PC-3 (cell line): Measurements from ENCODE around the gene TRUB1. TPM values are rescaled to one million over a fixed set of nuclear protein-coding genes. Genes with fewer than 3 reads are reported as not detected.
A peak's percentile ranks its signal among the peaks of the same experiment; 100 is the strongest.

Source experiments
- ATAC-seq: fragments of 200-7000 bp; cut with Tn5 transposase; 2 replicates; pipeline ENCODE4 v1.9.1; 2020; ENCODE audit warnings: mild to moderate bottlenecking, moderate library complexity
- BruUV-seq: library from RNA; stranded (reverse); fragments of 400-500 nt; replicated peaks from 2 replicates; lab custom pipeline; 2021; lab: Mats Ljungman, UMichigan
- CTCF ChIA-PET: fragments of 300-600 bp; sonication (Branson Sonifier 250); formaldehyde crosslinking; loops from one replicate; lab custom pipeline; 2022; ENCODE audit warnings: antibody characterized with exemption; lab: Charles Lee
- POLR2A ChIA-PET: fragments of 300-600 bp; sonication (Branson Sonifier 250); formaldehyde crosslinking; loops from one replicate; lab custom pipeline; 2022; ENCODE audit warnings: antibody characterized with exemption; ENCODE audit not compliant: unreplicated experiment; lab: Charles Lee
- DNase-seq: peaks from one replicate; pipeline ENCODE4 v3.0.0-alpha.2; 2015
- H2AFZ ChIP-seq: fragments of 300-600 bp; sonication (generic); 2 replicates; pipeline ENCODE4 v1.6.0; 2016; ENCODE audit warnings: antibody characterized with exemption, low read length
- H3F3A ChIP-seq: fragments of 300-600 bp; sonication (generic); one replicate; pipeline ENCODE4 v1.6.0; 2017; ENCODE audit warnings: antibody characterized with exemption, low read length, control low read depth, mild to moderate bottlenecking; ENCODE audit not compliant: unreplicated experiment
- H3K27ac ChIP-seq: fragments of 300-600 bp; sonication (generic); 2 replicates; pipeline ENCODE4 v1.5.1; 2016; ENCODE audit warnings: mild to moderate bottlenecking, low read length
- H3K27me3 ChIP-seq: fragments of 300-600 bp; sonication (generic); 2 replicates; pipeline ENCODE4 v1.6.1; 2016; ENCODE audit warnings: low read length, mixed read lengths
- H3K36me3 ChIP-seq: fragments of 300-600 bp; sonication (generic); 2 replicates; pipeline ENCODE4 v1.6.1; 2016; ENCODE audit warnings: low read depth, mixed run types, low read length, mixed read lengths
- H3K4me1 ChIP-seq: fragments of 300-600 bp; sonication (generic); 2 replicates; pipeline ENCODE4 v1.5.1; 2016; ENCODE audit warnings: low read length; ENCODE audit not compliant: insufficient read depth
- H3K4me2 ChIP-seq: fragments of 300-600 bp; sonication (generic); 2 replicates; pipeline ENCODE4 v1.6.0; 2016; ENCODE audit warnings: low read length
- H3K4me3 ChIP-seq: fragments of 300-600 bp; sonication (generic); 2 replicates; pipeline ENCODE4 v1.5.1; 2016; ENCODE audit warnings: mild to moderate bottlenecking, low read length, mixed read lengths
- H3K79me2 ChIP-seq: fragments of 300-600 bp; sonication (generic); 2 replicates; pipeline ENCODE4 v1.6.1; 2017; ENCODE audit warnings: low read length, mixed read lengths
- H3K9ac ChIP-seq: fragments of 300-600 bp; sonication (generic); 2 replicates; pipeline ENCODE4 v1.6.0; 2016; ENCODE audit warnings: mild to moderate bottlenecking, low read length
- H3K9me2 ChIP-seq: fragments of 300-600 bp; sonication (generic); replicated peaks from 2 replicates; pipeline ENCODE4 v1.6.1; 2016; ENCODE audit warnings: mixed run types, low read length, mixed read lengths
- H3K9me3 ChIP-seq: fragments of 300-600 bp; sonication (generic); 2 replicates; pipeline ENCODE4 v1.6.1; 2016; ENCODE audit warnings: low read length, mixed read lengths
- H4K20me1 ChIP-seq: fragments of 300-600 bp; sonication (generic); 2 replicates; pipeline ENCODE4 v1.6.1; 2016; ENCODE audit warnings: low read length, mixed read lengths
- EZH2 ChIP-seq: fragments of 300-600 bp; sonication (generic); IDR thresholded peaks from one replicate; pipeline ENCODE4 v1.6.1; 2017; ENCODE audit warnings: antibody characterized with exemption, mild to moderate bottlenecking, low read length; ENCODE audit not compliant: unreplicated experiment
- EZH2phosphoT487 ChIP-seq: fragments of 300-600 bp; sonication (generic); IDR thresholded peaks from 2 replicates; pipeline ENCODE4 v1.6.1; 2018; ENCODE audit warnings: mild to moderate bottlenecking, antibody characterized with exemption, low read length, borderline replicate concordance
- intact Hi-C: fragments of 100-400 bp; cut with micrococcal nuclease; formaldehyde crosslinking; loops from 2 replicates; pipeline ENCODE4 v1.9.0; 2023
- total RNA-seq: library from RNA; depleted of rRNA; stranded (reverse); fragments of >200 nt; gene quantifications from 2 replicates; pipeline ENCODE4 v1.2.3, GENCODE V29; 2014
- TF ChIP-seq, protein P1 (sequence below): fragments of 300-600 bp; sonication (generic); conservative IDR thresholded peaks from 2 replicates; pipeline ENCODE4 v1.5.1; 2017; ENCODE audit warnings: antibody characterized with exemption, low read depth, mild to moderate bottlenecking, low read length

TRUB1 gene
- total RNA-seq, 1 experiment from 2014 or later, result 28.0 TPM

DNA sequence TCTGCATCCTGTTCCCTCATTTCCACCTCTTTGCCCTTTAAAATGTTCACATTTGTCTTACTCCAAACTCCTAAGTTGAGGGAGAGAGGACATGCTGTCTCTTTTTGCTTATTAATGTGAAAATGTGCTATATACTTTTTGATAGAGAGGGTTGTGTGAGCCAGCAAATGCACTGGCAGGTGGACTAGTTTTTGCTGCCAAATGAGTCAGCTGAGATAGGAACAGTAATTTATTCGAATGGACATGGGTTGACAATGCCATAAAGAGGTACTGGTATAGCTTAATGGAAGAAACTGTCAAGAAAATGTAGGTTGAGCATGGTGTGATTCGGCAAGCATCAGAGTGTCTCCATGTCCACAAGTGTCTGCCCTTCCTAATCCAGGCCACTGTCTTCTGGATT is 9.2 kb upstream of the TRUB1 start:
- H3K4me2 ChIP-seq, result no peak overlapping the region
- no peaks in the 10 kb centered on the region for H3F3A ChIP-seq
- no TSS peak for BruUV-seq
- no peaks in the 10 kb centered on the region for H4K20me1 ChIP-seq
- H2AFZ ChIP-seq, result no peak overlapping the region
- no peak for ATAC-seq
- H3K27ac ChIP-seq, result no peak overlapping the region
- H3K36me3 ChIP-seq, result no peaks in the 10 kb centered on the region
- no peaks in the 10 kb centered on the region for H3K9me2 ChIP-seq
- no peak for DNase-seq
- peaks cover 12% of the 10 kb centered on the region for H3K4me1 ChIP-seq
- H3K4me3 ChIP-seq, result no peak overlapping the region
- H3K27me3 ChIP-seq, result no peaks in the 10 kb centered on the region
- H3K9ac ChIP-seq, result no peak overlapping the region
- POLR2A ChIA-PET, result no interaction called here
- CTCF ChIA-PET, result no interaction called here
- no peaks in the 10 kb centered on the region for H3K79me2 ChIP-seq
- no peaks in the 10 kb centered on the region for H3K9me3 ChIP-seq
- TF ChIP-seq EZH2phosphoT487 (no peak), EZH2 (no peak)
- TF ChIP-seq, protein P1, sequence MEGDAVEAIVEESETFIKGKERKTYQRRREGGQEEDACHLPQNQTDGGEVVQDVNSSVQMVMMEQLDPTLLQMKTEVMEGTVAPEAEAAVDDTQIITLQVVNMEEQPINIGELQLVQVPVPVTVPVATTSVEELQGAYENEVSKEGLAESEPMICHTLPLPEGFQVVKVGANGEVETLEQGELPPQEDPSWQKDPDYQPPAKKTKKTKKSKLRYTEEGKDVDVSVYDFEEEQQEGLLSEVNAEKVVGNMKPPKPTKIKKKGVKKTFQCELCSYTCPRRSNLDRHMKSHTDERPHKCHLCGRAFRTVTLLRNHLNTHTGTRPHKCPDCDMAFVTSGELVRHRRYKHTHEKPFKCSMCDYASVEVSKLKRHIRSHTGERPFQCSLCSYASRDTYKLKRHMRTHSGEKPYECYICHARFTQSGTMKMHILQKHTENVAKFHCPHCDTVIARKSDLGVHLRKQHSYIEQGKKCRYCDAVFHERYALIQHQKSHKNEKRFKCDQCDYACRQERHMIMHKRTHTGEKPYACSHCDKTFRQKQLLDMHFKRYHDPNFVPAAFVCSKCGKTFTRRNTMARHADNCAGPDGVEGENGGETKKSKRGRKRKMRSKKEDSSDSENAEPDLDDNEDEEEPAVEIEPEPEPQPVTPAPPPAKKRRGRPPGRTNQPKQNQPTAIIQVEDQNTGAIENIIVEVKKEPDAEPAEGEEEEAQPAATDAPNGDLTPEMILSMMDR, result no peak
- intact Hi-C loops, result no loop called here

DNA sequence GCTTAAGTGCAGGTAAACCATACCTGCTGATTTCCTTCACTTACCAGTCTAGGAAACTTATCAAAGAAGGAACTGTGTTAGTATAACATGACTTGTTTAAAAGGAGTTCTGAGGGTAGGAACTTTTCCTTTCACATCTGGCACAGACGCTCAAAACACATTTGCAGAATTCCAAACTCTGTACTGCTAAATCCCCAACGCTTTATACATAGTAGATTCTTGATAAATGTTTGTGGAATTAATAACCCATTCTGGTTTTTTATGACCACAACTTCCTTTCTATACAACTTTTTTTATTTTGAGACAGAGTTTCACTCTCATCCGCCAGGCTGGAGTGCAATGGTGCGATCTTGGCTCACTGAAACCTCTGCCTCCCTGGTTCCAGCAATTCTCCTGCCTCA is 7.7 kb upstream of the TRUB1 start:
- Histone ChIP-seq H3K27me3 (no peaks in the 10 kb centered on the region), H3K4me1 (peaks cover 10% of the 10 kb centered on the region), H3K27ac (no peak overlapping the region), H3F3A (no peaks in the 10 kb centered on the region), H4K20me1 (no peaks in the 10 kb centered on the region), H3K4me3 (no peak overlapping the region), H2AFZ (no peak overlapping the region), H3K36me3 (no peaks in the 10 kb centered on the region), H3K9me2 (no peaks in the 10 kb centered on the region), H3K79me2 (no peaks in the 10 kb centered on the region), H3K9me3 (no peaks in the 10 kb centered on the region), H3K4me2 (no peak overlapping the region), H3K9ac (no peak overlapping the region)
- DNase-seq (no peak), ATAC-seq (no peak)
- intact Hi-C loops, result no loop called here
- POLR2A ChIA-PET, result no interaction called here
- no TSS peak for BruUV-seq
- CTCF ChIA-PET, result no interaction called here
- TF ChIP-seq EZH2 (no peak), EZH2phosphoT487 (no peak)
- TF ChIP-seq, protein P1, result no peak

DNA sequence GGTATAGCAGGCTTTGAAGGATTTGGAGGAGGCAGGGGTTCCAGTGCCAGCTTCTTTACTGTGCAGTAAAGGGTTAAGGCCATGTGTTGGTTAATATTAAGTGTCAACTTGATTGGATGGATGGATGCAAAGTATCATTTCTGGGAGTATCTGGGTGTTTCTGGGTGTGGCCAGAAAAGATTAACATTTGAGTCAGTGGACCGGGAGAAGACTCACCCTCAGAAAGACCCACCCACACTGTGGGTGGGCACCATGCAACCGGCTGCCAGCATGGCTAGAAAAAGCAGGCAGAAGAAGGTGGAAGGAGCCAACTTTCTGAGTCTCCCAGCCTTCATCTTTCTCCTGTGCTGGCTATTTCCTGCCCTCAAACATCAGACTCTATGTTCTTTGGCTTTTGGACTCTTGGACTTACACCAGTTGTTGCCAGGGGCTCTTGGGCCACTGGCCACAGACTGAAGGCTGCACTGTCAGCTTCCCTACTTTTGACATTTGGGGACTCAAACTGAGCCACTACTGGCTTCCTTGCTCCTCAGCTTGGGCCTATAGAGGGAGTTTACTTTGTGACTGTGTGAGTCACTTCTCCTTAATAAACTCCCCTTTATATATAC is 6.8 kb upstream of the TRUB1 start:
- Histone ChIP-seq H3K27me3 (no peaks in the 10 kb centered on the region), H3K4me3 (no peak overlapping the region), H3K4me1 (0 out of 2 replicates have a peak, but pooled peaks cover 1% of the 10 kb centered on the region), H3K9me2 (no peaks in the 10 kb centered on the region), H3K27ac (no peak overlapping the region), H3K4me2 (no peak overlapping the region), H3F3A (no peaks in the 10 kb centered on the region), H3K9ac (no peak overlapping the region), H4K20me1 (no peaks in the 10 kb centered on the region), H3K36me3 (no peaks in the 10 kb centered on the region), H2AFZ (no peak overlapping the region), H3K79me2 (no peaks in the 10 kb centered on the region), H3K9me3 (no peaks in the 10 kb centered on the region)
- no TSS peak for BruUV-seq
- CTCF ChIA-PET, result interaction anchor here (0.6 kb wide), 1 partner anchor 52 kb away, joined by 4 read pairs; no protein-coding TSS in a partner anchor
- intact Hi-C loops, result no loop called here
- POLR2A ChIA-PET, result no interaction called here
- TF ChIP-seq, protein P1, result no peak
- TF ChIP-seq EZH2 (no peak), EZH2phosphoT487 (no peak)
- no peak for DNase-seq
- 0 out of 2 replicates have a peak, but pooled peaks have one; percentile 20 for ATAC-seq
